ENCODE measurements around the gene GABBR1. TPM values are rescaled to one million over a fixed set of nuclear protein-coding genes. Genes with fewer than 3 reads are reported as not detected.

GABBR1 gene
- total and polyA plus RNA-seq, 2 of the 13 experiments (the other 11 are each of a cell fraction or from before 2014, with no cell fraction given) = 0.07 to 0.37 TPM

GRCh38 chr6:29632789-29633533, at the start of gene GABBR1 (continued):
- no peak for TF ChIP-seq NR2F2 (IDR thresholded peaks at IDR 0.05; ENCODE audit: borderline replicate concordance, low read depth)
- no peak for TF ChIP-seq MAFK (conservative IDR thresholded peaks at IDR 0.05 in 1 of 2, IDR thresholded peaks at IDR 0.05 in 1 of 2; ENCODE audit: low read length in 2 of 2)
- TF ChIP-seq SNAI1 (CRISPR knock-in tag; IDR thresholded peaks at IDR 0.05; ENCODE audit: borderline replicate concordance) = no peak
- TF ChIP-seq WIZ (CRISPR knock-in tag; IDR thresholded peaks at IDR 0.05) = 0 out of 2 replicates have a peak, but pooled peaks have one; percentile 34
- peak; percentile 59; the same call in 1 of the 2 replicates for TF ChIP-seq ARNT2 (CRISPR knock-in tag; IDR thresholded peaks at IDR 0.05; ENCODE audit: low read depth)
- no peak for TF ChIP-seq ZNF430 (CRISPR knock-in tag; IDR thresholded peaks at IDR 0.05)
- no peak for TF ChIP-seq ZNF740 (CRISPR knock-in tag; IDR thresholded peaks at IDR 0.05)
- TF ChIP-seq ARID3A (IDR thresholded peaks at IDR 0.05; ENCODE audit: low read depth, low read length) = no peak
- TF ChIP-seq RBM22 (optimal IDR thresholded peaks at IDR 0.05; ENCODE audit: low read length) = no peak
- TF ChIP-seq ZNF576 (CRISPR knock-in tag; IDR thresholded peaks at IDR 0.05) = no peak
- no peak for TF ChIP-seq ETV6 (CRISPR knock-in tag; conservative IDR thresholded peaks at IDR 0.05)
- TF ChIP-seq, protein P1, sequence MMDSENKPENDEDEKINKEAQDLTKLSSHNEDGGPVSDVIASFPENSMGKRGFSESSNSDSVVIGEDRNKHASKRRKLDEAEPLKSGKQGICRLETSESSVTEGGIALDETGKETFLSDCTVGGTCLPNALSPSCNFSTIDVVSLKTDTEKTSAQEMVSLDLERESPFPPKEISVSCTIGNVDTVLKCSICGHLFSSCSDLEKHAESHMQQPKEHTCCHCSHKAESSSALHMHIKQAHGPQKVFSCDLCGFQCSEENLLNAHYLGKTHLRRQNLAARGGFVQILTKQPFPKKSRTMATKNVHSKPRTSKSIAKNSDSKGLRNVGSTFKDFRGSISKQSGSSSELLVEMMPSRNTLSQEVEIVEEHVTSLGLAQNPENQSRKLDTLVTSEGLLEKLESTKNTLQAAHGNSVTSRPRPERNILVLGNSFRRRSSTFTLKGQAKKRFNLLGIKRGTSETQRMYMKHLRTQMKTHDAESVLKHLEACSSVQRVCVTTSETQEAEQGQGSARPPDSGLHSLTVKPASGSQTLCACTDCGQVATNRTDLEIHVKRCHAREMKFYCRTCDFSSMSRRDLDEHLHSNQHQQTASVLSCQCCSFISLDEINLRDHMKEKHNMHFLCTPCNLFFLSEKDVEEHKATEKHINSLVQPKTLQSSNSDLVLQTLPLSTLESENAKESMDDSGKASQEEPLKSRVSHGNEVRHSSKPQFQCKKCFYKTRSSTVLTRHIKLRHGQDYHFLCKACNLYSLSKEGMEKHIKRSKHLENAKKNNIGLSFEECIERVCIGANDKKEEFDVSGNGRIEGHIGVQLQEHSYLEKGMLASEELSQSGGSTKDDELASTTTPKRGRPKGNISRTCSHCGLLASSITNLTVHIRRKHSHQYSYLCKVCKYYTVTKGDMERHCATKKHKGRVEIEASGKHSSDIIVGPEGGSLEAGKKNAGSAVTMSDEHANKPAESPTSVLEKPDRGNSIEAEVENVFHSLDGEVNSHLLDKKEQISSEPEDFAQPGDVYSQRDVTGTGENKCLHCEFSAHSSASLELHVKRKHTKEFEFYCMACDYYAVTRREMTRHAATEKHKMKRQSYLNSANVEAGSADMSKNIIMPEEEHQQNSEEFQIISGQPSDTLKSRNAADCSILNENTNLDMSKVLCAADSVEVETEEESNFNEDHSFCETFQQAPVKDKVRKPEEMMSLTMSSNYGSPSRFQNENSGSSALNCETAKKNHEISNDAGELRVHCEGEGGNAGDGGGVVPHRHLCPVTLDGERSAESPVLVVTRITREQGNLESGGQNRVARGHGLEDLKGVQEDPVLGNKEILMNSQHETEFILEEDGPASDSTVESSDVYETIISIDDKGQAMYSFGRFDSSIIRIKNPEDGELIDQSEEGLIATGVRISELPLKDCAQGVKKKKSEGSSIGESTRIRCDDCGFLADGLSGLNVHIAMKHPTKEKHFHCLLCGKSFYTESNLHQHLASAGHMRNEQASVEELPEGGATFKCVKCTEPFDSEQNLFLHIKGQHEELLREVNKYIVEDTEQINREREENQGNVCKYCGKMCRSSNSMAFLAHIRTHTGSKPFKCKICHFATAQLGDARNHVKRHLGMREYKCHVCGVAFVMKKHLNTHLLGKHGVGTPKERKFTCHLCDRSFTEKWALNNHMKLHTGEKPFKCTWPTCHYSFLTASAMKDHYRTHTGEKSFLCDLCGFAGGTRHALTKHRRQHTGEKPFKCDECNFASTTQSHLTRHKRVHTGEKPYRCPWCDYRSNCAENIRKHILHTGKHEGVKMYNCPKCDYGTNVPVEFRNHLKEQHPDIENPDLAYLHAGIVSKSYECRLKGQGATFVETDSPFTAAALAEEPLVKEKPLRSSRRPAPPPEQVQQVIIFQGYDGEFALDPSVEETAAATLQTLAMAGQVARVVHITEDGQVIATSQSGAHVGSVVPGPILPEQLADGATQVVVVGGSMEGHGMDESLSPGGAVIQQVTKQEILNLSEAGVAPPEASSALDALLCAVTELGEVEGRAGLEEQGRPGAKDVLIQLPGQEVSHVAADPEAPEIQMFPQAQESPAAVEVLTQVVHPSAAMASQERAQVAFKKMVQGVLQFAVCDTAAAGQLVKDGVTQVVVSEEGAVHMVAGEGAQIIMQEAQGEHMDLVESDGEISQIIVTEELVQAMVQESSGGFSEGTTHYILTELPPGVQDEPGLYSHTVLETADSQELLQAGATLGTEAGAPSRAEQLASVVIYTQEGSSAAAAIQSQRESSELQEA (CRISPR knock-in tag; IDR thresholded peaks at IDR 0.05; ENCODE audit: not compliant biosample characterization) = peak; percentile 27
- TF ChIP-seq ZNF629 (CRISPR knock-in tag; conservative IDR thresholded peaks at IDR 0.05) = no peak
- no peak for TF ChIP-seq KDM5B (CRISPR knock-in tag; IDR thresholded peaks at IDR 0.05; ENCODE audit: borderline replicate concordance)
- TF ChIP-seq LBX2 (CRISPR knock-in tag; IDR thresholded peaks at IDR 0.05; ENCODE audit: borderline replicate concordance) = no peak
